ENCODE measurements around the gene MBNL2. TPM values are rescaled to one million over a fixed set of nuclear protein-coding genes. Genes with fewer than 3 reads are reported as not detected.

Gene MBNL2
- total and polyA plus RNA-seq, 2 of the 13 experiments (the other 11 are each of a cell fraction or from before 2014, with no cell fraction given): 30.8 to 59.0 TPM

DNA sequence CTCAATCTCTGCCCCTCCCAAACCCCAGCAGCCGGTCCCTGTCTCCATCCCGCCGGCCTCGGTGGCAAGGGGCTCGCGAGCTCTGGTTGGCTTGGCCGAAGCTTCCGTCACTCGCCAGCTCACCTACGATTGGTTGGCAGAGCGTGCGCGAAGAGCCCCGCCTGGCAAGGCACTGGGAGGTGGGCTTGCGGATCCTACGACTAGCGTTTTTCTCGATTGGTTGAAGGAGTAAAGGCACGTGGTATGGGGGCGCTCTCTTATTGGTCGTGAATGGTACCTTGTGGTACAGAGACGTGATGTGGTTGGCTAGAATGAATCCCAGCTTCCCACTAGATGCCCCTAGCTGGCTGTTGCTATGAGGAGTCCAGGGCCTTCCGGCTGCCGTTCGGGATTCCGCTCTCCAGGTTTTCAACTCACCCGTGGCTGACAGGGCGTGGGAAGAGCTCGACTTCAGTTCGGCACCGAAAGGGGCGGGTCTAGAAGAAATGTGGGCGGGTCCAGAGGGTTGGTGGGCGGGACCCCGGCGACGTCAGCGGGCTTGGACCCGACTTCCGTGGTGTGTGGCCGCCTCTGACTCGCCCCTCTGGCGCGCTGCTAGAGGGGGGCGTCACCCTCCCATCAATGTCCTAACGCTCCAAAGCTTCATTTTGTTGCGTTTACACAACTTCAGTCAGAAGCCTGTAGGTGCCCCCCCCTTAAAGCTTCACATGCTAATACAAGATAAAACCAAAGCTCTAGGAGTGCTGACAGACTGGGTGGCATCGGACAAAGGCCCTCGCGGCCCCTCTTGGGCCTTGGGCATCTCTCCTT lies 211.0 kb downstream of the MBNL2 start (continued):
- TF ChIP-seq ZNF20 (CRISPR knock-in tag; IDR thresholded peaks at IDR 0.05) (no peak), ZNF44 (CRISPR knock-in tag; IDR thresholded peaks at IDR 0.05) (peak; percentile 2; the same call in 1 of the 2 replicates), GATAD2A (CRISPR knock-in tag; IDR thresholded peaks at IDR 0.05) (peak; percentile 58; the same call in 1 of the 2 replicates), ZNF101 (CRISPR knock-in tag; IDR thresholded peaks at IDR 0.05; ENCODE audit: borderline replicate concordance, low read depth) (no peak), ZFP36L1 (CRISPR knock-in tag; IDR thresholded peaks at IDR 0.05) (peak; percentile 42; the same call in 1 of the 2 replicates), RELA (CRISPR knock-in tag; IDR thresholded peaks at IDR 0.05) (no peak), DR1 (CRISPR knock-in tag; IDR thresholded peaks at IDR 0.05) (no peak), KLF12 (CRISPR knock-in tag; IDR thresholded peaks at IDR 0.05; ENCODE audit: borderline replicate concordance) (no peak; the same call in 1 of the 2 replicates), GATAD1 (CRISPR knock-in tag; IDR thresholded peaks at IDR 0.05) (peak; percentile 80; the same call in 1 of the 2 replicates), LCORL (IDR thresholded peaks at IDR 0.05) (no peak), LCORL (CRISPR knock-in tag; IDR thresholded peaks at IDR 0.05) (no peak; the same call in 1 of the 2 replicates), RBFOX2 (IDR thresholded peaks at IDR 0.05; ENCODE audit: low read depth, low read length) (peak; percentile 63), ZFP82 (CRISPR knock-in tag; IDR thresholded peaks at IDR 0.05; ENCODE audit: borderline replicate concordance) (peak; percentile 40; the same call in 1 of the 2 replicates), ZNF775 (CRISPR knock-in tag; IDR thresholded peaks at IDR 0.05; ENCODE audit: borderline replicate concordance) (no peak), MBD4 (IDR thresholded peaks at IDR 0.05; ENCODE audit: borderline replicate concordance, low read length) (no peak), REL (CRISPR knock-in tag; conservative IDR thresholded peaks at IDR 0.05) (no peak), ATF7-NPFF (CRISPR knock-in tag; IDR thresholded peaks at IDR 0.05; ENCODE audit: low read depth) (no peak), ZNF441 (CRISPR knock-in tag; IDR thresholded peaks at IDR 0.05; ENCODE audit: borderline replicate concordance) (peak; percentile 19; the same call in 1 of the 2 replicates), GPN1 (CRISPR knock-in tag; IDR thresholded peaks at IDR 0.05; ENCODE audit: borderline replicate concordance) (no peak)
- TF ChIP-seq, protein P1, sequence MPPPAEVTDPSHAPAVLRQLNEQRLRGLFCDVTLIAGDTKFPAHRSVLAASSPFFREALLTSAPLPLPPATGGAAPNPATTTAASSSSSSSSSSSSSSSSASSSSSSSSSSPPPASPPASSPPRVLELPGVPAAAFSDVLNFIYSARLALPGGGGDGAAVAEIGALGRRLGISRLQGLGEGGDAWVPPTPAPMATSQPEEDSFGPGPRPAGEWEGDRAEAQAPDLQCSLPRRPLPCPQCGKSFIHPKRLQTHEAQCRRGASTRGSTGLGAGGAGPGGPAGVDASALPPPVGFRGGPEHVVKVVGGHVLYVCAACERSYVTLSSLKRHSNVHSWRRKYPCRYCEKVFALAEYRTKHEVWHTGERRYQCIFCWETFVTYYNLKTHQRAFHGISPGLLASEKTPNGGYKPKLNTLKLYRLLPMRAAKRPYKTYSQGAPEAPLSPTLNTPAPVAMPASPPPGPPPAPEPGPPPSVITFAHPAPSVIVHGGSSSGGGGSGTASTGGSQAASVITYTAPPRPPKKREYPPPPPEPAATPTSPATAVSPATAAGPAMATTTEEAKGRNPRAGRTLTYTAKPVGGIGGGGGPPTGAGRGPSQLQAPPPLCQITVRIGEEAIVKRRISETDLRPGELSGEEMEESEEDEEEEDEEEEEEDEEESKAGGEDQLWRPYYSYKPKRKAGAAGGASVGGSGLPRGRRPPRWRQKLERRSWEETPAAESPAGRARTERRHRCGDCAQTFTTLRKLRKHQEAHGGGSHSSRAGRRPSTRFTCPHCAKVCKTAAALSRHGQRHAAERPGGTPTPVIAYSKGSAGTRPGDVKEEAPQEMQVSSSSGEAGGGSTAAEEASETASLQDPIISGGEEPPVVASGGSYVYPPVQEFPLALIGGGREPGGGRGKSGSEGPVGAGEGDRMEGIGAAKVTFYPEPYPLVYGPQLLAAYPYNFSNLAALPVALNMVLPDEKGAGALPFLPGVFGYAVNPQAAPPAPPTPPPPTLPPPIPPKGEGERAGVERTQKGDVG (CRISPR knock-in tag; IDR thresholded peaks at IDR 0.05; ENCODE audit: borderline replicate concordance): peak; percentile 28; the same call in 1 of the 2 replicates
- TF ChIP-seq, protein P2, sequence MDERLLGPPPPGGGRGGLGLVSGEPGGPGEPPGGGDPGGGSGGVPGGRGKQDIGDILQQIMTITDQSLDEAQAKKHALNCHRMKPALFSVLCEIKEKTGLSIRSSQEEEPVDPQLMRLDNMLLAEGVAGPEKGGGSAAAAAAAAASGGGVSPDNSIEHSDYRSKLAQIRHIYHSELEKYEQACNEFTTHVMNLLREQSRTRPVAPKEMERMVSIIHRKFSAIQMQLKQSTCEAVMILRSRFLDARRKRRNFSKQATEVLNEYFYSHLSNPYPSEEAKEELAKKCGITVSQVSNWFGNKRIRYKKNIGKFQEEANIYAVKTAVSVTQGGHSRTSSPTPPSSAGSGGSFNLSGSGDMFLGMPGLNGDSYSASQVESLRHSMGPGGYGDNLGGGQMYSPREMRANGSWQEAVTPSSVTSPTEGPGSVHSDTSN (CRISPR knock-in tag; IDR thresholded peaks at IDR 0.05): 0 out of 2 replicates have a peak, but pooled peaks have one; percentile 24
- TF ChIP-seq, protein P3, sequence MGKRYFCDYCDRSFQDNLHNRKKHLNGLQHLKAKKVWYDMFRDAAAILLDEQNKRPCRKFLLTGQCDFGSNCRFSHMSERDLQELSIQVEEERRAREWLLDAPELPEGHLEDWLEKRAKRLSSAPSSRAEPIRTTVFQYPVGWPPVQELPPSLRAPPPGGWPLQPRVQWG (CRISPR knock-in tag; IDR thresholded peaks at IDR 0.05; ENCODE audit: borderline replicate concordance, low read depth): no peak
- TF ChIP-seq, protein P4, sequence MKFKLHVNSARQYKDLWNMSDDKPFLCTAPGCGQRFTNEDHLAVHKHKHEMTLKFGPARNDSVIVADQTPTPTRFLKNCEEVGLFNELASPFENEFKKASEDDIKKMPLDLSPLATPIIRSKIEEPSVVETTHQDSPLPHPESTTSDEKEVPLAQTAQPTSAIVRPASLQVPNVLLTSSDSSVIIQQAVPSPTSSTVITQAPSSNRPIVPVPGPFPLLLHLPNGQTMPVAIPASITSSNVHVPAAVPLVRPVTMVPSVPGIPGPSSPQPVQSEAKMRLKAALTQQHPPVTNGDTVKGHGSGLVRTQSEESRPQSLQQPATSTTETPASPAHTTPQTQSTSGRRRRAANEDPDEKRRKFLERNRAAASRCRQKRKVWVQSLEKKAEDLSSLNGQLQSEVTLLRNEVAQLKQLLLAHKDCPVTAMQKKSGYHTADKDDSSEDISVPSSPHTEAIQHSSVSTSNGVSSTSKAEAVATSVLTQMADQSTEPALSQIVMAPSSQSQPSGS (CRISPR knock-in tag; IDR thresholded peaks at IDR 0.05): peak; percentile 59; the same call in 1 of the 2 replicates
